Measurements from ENCODE around the gene SENP8.

GRCh38 chr15:72135719-72136118 lies 17.5 kb downstream of the SENP8 start:
- TF ChIP-seq, protein P1, sequence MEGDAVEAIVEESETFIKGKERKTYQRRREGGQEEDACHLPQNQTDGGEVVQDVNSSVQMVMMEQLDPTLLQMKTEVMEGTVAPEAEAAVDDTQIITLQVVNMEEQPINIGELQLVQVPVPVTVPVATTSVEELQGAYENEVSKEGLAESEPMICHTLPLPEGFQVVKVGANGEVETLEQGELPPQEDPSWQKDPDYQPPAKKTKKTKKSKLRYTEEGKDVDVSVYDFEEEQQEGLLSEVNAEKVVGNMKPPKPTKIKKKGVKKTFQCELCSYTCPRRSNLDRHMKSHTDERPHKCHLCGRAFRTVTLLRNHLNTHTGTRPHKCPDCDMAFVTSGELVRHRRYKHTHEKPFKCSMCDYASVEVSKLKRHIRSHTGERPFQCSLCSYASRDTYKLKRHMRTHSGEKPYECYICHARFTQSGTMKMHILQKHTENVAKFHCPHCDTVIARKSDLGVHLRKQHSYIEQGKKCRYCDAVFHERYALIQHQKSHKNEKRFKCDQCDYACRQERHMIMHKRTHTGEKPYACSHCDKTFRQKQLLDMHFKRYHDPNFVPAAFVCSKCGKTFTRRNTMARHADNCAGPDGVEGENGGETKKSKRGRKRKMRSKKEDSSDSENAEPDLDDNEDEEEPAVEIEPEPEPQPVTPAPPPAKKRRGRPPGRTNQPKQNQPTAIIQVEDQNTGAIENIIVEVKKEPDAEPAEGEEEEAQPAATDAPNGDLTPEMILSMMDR (IDR thresholded peaks at IDR 0.05; ENCODE audit: low read depth, low read length), result no peak
- TF ChIP-seq EZH2phosphoT487 (IDR thresholded peaks at IDR 0.05; ENCODE audit: low read depth), result no peak
